Non-pigmented ciliary epithelial cell (primary cell): ENCODE results near the gene UNC5C.

Experiments used
- DNase-seq: peaks from one replicate; pipeline ENCODE4 v3.0.0-alpha.2; 2010; ENCODE audit warnings: low read depth

The UNC5C gene

DNA sequence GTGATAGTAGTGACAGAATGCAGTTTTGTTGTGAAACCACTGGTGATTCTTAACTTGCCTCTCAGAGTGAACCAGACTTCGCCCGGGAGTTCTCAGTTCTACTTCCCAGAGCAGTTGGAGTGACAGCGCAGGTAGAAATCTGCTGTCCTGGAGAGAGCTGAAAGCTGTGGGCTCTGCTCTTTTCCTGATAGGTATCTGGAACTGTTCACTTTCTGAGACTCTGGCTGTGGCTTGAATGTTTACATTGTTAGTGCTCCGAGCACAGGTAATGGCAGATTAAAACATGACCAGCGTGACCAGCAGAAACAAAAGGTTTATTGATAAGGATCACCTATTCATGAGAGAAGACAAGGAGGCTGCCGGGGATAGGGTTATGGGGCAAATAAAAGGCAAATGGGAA lies 430.3 kb downstream of the UNC5C start:
- DNase-seq = no peak

DNA sequence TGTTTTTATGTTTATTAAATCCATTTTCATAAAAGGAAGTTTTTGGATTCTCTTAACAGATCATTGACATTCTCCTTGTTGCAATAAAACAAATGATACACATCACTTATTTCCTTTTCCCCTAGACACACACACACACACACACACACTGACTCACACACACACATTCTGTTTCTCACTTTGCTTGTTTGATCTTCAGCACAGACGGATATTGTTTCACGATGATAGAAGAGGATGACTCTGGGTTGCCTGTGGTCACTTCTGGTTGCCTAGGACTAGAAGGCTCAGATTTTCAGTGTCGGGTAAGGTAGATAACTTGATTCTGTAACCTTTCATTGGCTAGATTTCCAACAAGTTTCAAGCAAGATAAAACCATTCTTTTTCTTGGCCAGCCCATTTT lies 434.3 kb downstream of the UNC5C start:
- DNase-seq = no peak
